Right cardiac atrium (tissue), 5 donors: ENCODE measurements around the gene PDE9A. TPM values are rescaled to one million over a fixed set of nuclear protein-coding genes. Genes with fewer than 3 reads are reported as not detected.
A peak's percentile ranks its signal among the peaks of the same experiment; 100 is the strongest.
"Not testable (repeated sequence)": the region's sequence is repeated elsewhere in the genome, so short reads cannot be mapped to it uniquely, and the experiment has no call there.

Source experiments
- ATAC-seq, 2 donors: fragments of 200-7000 bp; cut with Tn5 transposase; one replicate each; pipeline versions ENCODE4 v1.8.0 to v1.9.1; 2020; ENCODE audit warnings: moderate library complexity in 2 of 2, mild to moderate bottlenecking in 1 of 2
- DNase-seq, 3 donors: peaks; one replicate each; pipeline ENCODE4 v3.0.0-alpha.2; 2020
- H3K27ac ChIP-seq: one replicate; pipeline ENCODE4 v1.5.1; 2013; ENCODE audit warnings: mild to moderate bottlenecking, low read length, control low read depth, moderate library complexity
- H3K27me3 ChIP-seq: one replicate; pipeline ENCODE4 v1.6.1; 2013; ENCODE audit not compliant: control insufficient read depth, insufficient read depth
- H3K4me1 ChIP-seq: one replicate; pipeline ENCODE4 v1.6.1; 2013; ENCODE audit warnings: low read length; ENCODE audit not compliant: control insufficient read depth, insufficient read depth
- H3K4me3 ChIP-seq: one replicate; pipeline ENCODE4 v1.5.1; 2013; ENCODE audit warnings: low read length, control low read depth
- H3K9me3 ChIP-seq: one replicate; pipeline ENCODE4 v1.6.1; 2013; ENCODE audit warnings: low read length; ENCODE audit not compliant: control insufficient read depth
- WGBS: extraction: QIAGEN DNeasy Blood & Tissue Kit; methylation state at CpG from one replicate; pipeline ENCODE4 v1.1.7; 2013; 5-methylcytosine and 5-hydroxymethylcytosine counted together
- intact Hi-C, 4 donors: fragments of 100-400 bp; cut with DNase I; formaldehyde crosslinking; loops; one replicate each; pipeline versions ENCODE4 v1.11.0 to v1.14.0; 2022 to 2023
- polyA plus RNA-seq: library from polyadenylated mRNA; stranded (reverse); fragments of 200-250 nt; gene quantifications from one replicate; pipeline ENCODE4 v1.2.3, GENCODE V29; 2013
- total RNA-seq, 4 donors: library from RNA; stranded (reverse); fragmentation: NEBNext Ultra II Directional; extraction: Animal tissue kit (Norgen Biotek cat#: 25700); gene quantifications; one replicate each; pipeline ENCODE4 v1.2.1, GENCODE V29; 2021
- donor health status: healthy with polysubstance abuse.
- donor health status: DM: no; HTN: yes; CAD: no.
- donor health status: DM: no; HTN: no; CAD: no.
- donor health status: DM: no; HTN: yes; CAD: no; lungs with severe emphysema.
- donor health status: DM: yes; HTN: yes; CAD: no.

Gene PDE9A
- total and polyA plus RNA-seq, 5 donors = 1.5 to 4.1 (median 2.5) TPM

DNA sequence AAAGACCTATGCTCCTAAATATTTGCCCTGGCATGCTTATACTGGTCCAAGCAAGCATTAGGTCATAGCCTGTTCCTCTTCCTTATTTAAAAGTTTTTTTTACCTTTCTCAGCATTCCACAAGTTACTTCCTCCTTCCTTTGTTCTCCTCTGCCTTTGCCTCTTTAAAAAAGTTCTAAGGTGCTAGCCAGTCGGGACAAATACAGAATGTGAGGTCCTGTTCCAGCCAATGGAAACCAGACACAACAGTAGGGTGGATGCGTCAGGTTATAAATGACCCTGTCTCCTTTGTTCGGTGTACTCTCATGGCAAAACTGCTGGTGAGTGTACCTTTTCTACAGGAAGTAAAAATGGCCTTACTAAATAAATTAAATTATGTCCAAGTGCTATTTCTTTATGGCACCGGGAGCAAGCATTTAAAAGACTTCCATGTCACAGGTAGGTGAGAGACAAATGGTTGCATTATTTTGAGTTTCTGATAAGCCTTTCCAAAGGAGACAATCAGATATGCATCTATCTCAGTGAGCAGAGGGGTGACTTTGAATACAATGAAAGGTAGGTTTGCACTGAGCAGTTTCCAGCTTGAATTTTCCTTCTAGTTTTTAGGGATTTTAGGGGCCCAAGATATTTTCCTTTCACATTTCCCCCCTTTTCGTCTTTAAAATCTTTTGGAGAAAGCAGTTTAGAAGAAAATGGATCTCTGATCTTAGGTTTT lies 159.3 kb downstream of the PDE9A start:
- intact Hi-C loops = loop anchor here in 1 of 4 donors (10.0 kb wide), 1 partner anchor 158 kb away; the partner anchor contains the start of gene PDE9A
- WGBS = 69% methylated on average over 5 of the region's 5 CpGs
- H3K27me3 ChIP-seq, H3K27ac ChIP-seq, ATAC-seq, DNase-seq, H3K4me3 ChIP-seq, H3K9me3 ChIP-seq, H3K4me1 ChIP-seq: not testable (repeated sequence)

DNA sequence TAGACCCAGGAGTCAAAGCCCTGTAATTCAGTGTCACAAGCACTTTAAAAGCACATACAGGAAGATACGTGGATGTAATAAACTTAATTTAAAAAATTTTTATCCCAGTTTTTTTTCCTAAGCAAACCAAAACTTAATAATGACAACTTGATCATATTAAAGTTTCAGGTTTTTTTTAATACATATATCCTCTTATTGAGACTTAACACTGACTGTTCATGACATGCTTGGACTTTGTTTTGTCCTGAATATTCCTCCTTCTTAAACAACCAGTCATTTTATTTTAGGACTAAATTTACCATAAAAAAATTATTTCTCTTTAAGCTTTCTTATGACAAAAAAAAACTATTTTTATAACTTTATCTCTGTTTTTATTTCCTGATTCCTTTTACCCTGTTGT lies 161.8 kb downstream of the PDE9A start:
- ATAC-seq = no peak
- H3K9me3 ChIP-seq = no peaks in the 10 kb centered on the region
- H3K4me3 ChIP-seq = no peak overlapping the region
- 79% methylated on average over 1 of the region's 1 CpG for WGBS
- DNase-seq = no peak
- intact Hi-C loops = loop anchor here in 2 of 4 donors (5.0 to 10.0 kb wide), 3 partner anchors 160 to 223 kb away; partner anchors contain the start of gene PDE9A (in 2 of the 2)
- no peak overlapping the region for H3K27ac ChIP-seq
- H3K4me1 ChIP-seq = no peaks in the 10 kb centered on the region
- H3K27me3 ChIP-seq = no peaks in the 10 kb centered on the region

DNA sequence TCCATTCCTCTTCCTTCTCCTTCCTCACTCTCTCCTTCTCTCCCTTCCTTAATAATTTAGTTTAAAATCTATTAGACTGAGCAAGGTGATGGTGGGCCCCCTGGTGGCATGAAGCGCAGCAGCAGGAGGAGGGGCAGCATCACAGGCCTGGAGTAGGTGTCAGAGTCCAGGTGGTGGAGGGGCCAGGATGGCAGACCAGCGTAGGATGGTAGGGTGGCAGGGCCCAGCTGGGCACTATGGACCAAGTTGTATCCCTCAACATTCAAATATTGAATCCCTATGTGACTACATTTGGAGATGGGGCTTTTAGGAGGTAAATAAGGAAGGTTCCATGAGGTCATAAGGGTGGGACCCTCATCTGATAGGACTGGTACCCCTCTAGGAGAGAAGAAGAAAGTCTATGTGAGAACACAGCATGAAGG lies 164.9 kb downstream of the PDE9A start:
- H3K4me3 ChIP-seq = no peak overlapping the region
- intact Hi-C loops = loop anchor here in 2 of 4 donors (1.0 to 10.0 kb wide), 4 partner anchors 164 to 226 kb away; partner anchors contain the start of gene PDE9A (in 2 of the 2)
- no peak overlapping the region for H3K27ac ChIP-seq
- H3K9me3 ChIP-seq = no peaks in the 10 kb centered on the region
- 34% methylated on average over 2 of the region's 2 CpGs for WGBS
- ATAC-seq (peak; percentile 73 to 80), DNase-seq (peak; percentile 54 to 85 (median 84))
- H3K27me3 ChIP-seq = no peaks in the 10 kb centered on the region
- no peaks in the 10 kb centered on the region for H3K4me1 ChIP-seq

DNA sequence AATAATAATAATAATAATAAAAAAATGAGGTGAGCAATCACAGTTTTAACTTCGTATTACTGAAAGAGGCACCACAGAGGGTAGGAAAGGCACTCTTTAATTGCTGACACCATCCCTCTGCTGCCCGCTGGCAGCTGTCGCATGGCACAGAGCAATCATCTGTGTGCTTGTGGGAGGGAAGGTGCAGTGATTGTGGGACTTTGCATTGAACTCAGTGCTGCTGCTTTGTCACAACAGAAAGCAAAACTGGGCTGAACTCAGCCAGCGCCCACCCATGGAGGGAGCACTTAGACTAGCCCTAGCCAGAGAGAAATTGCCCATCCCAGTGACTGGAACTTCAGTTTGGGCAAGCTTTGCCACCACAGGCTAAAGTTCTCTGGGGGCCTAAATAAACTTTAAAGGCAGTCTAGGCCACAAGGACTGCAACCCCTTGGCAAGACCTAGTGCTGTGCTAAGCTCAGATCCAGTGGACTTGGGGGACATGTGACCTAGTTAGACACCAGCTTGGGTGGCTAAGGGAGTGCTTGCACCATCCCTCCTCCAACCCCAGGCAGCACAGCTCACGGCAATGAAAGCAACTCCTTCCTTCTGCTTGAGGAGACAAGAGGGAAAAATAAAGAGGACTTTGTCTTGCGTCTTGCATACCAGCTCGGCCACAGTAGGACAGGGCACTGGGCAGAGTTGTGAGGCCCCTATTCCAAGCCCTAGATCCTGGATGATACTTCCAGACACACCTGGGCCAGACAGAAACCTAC lies 166.6 kb downstream of the PDE9A start:
- 90% methylated on average over 7 of the region's 7 CpGs for WGBS
- ATAC-seq (no peak), DNase-seq (no peak)
- Histone ChIP-seq H3K4me3 (no peak overlapping the region), H3K4me1 (no peaks in the 10 kb centered on the region), H3K9me3 (no peaks in the 10 kb centered on the region), H3K27ac (no peak overlapping the region), H3K27me3 (no peaks in the 10 kb centered on the region)
- intact Hi-C loops = loop anchor here (5.0 to 10.0 kb wide), 4 partner anchors 165 to 228 kb away; partner anchors contain the start of gene PDE9A (in 2 of the 4)

DNA sequence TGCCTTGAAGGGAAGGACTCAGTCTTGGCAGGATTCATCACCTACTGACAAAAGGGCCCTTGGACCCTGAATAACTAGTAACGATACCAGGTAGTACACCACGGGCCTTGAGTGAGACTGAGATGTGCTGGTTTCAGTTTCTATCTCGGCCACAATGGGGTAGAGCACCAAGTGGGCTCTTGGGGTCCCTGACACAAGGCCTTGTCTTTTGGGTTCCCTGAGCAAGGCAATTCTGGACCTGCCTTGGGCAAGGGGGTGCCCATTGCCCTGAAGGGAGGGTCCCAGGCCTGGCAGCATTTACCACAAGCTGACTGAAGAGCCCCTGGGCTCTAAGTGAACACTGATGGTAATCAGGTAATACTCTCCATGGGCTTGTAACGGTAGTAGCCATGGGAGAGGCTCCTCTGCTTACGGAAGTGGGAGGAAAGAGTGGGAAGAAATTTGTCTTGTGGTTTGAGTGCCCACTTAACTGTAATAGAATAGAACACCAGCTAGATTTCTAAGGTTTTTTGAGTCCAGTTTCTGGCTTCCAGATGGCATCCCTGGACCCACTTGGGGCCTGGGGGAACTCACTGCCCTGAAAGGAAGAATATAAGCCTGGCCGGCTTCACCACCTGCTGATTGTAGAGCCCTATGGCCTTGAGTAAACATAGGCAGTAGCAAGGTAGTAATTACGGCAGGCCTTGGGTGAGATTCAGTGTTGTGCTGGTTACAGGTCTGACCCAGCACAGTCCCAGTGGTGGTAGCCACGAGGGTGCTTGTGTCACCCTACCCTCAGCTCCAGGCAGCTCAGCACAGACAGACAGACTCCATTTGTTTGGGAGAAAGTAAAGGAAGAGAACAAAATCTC lies 167.4 kb downstream of the PDE9A start:
- no peaks in the 10 kb centered on the region for H3K4me1 ChIP-seq
- DNase-seq (no peak), ATAC-seq (no peak)
- H3K27ac ChIP-seq = no peak overlapping the region
- H3K27me3 ChIP-seq = no peaks in the 10 kb centered on the region
- 90% methylated on average over 8 of the region's 8 CpGs for WGBS
- no peak overlapping the region for H3K4me3 ChIP-seq
- no peaks in the 10 kb centered on the region for H3K9me3 ChIP-seq
- intact Hi-C loops = loop anchor here in 2 of 4 donors (5.0 to 10.0 kb wide), 2 partner anchors 226 to 229 kb away; no protein-coding TSS in a partner anchor

Other genes starting within 250 kb of the PDE9A start
- under 1 TPM; 0.15 to 0.29 (median 0.25) TPM for gene UBASH3A, start 249.7 kb upstream of the PDE9A start, total RNA-seq
- gene UBASH3A, start 249.7 kb upstream of the PDE9A start, polyA plus RNA-seq = 0.07 TPM
- not detected for gene RSPH1, start 157.4 kb upstream of the PDE9A start, total RNA-seq
- not detected for gene RSPH1, start 157.4 kb upstream of the PDE9A start, polyA plus RNA-seq
- gene SLC37A1, start 139.8 kb upstream of the PDE9A start, total RNA-seq = 1 to 10 TPM; 2.7 to 2.9 (median 2.9) TPM
- gene SLC37A1, start 139.8 kb upstream of the PDE9A start, polyA plus RNA-seq = 1.9 TPM
- gene WDR4, start 225.9 kb downstream of the PDE9A start, total RNA-seq = 1 to 10 TPM; 4.3 to 7.7 (median 5.3) TPM
- 3.7 TPM for gene WDR4, start 225.9 kb downstream of the PDE9A start, polyA plus RNA-seq
- gene NDUFV3, start 239.7 kb downstream of the PDE9A start, total RNA-seq = 10 to 100 TPM; 48.0 to 52.2 (median 50.7) TPM
- gene NDUFV3, start 239.7 kb downstream of the PDE9A start, polyA plus RNA-seq = 45.4 TPM